ENCODE results near the gene PES1.
"Not testable (repeated sequence)": the region's sequence is repeated elsewhere in the genome, so short reads cannot be mapped to it uniquely, and the experiment has no call there.

PES1 gene

DNA sequence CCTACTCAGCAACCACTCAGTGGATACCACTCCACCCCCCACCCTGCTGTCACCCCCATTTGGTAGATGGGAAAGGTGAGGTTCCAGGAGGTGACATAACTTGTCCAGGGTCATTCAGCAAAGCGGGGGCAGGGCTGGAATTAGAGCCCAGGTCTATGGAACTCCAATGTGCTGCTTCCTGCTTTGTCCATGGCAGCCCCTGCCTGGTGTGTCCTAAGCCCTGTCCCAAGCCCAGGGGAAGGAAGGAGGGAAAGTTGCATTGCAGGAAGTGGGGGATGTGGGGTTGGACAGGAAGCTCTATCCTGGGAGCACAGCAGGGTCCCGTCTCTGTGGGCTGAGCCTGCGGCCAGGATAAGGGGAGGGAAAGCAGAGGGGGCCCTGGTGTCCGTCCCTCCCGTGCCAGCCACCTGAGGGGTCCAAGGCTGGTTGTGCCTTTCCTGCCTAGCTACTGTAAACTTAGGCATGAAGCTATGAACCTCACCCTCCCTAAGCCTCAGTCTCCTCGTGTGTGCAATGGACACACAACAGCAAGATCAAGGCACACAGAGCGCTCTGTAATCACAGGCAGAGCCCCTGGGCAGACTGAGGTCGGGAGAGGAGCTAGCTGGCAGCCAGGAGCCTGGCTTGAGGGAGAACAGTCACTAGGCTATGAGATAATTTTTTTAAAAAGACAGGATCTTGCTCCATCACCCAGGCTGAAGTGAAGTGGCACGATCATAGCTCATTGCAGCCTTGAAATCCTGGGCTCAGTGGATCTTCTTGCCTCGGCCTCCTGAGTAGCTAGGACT is 30.1 kb downstream of the PES1 start:
- no peak for DNase-seq (ENCODE audit: low read depth)
- TF ChIP-seq, protein P1, sequence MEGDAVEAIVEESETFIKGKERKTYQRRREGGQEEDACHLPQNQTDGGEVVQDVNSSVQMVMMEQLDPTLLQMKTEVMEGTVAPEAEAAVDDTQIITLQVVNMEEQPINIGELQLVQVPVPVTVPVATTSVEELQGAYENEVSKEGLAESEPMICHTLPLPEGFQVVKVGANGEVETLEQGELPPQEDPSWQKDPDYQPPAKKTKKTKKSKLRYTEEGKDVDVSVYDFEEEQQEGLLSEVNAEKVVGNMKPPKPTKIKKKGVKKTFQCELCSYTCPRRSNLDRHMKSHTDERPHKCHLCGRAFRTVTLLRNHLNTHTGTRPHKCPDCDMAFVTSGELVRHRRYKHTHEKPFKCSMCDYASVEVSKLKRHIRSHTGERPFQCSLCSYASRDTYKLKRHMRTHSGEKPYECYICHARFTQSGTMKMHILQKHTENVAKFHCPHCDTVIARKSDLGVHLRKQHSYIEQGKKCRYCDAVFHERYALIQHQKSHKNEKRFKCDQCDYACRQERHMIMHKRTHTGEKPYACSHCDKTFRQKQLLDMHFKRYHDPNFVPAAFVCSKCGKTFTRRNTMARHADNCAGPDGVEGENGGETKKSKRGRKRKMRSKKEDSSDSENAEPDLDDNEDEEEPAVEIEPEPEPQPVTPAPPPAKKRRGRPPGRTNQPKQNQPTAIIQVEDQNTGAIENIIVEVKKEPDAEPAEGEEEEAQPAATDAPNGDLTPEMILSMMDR (IDR thresholded peaks at IDR 0.05; ENCODE audit: insufficient read depth, low read depth, low read length, missing control alignments) = no peak
- no peak overlapping the region for H3K4me3 ChIP-seq (ENCODE audit: low read length)

DNA sequence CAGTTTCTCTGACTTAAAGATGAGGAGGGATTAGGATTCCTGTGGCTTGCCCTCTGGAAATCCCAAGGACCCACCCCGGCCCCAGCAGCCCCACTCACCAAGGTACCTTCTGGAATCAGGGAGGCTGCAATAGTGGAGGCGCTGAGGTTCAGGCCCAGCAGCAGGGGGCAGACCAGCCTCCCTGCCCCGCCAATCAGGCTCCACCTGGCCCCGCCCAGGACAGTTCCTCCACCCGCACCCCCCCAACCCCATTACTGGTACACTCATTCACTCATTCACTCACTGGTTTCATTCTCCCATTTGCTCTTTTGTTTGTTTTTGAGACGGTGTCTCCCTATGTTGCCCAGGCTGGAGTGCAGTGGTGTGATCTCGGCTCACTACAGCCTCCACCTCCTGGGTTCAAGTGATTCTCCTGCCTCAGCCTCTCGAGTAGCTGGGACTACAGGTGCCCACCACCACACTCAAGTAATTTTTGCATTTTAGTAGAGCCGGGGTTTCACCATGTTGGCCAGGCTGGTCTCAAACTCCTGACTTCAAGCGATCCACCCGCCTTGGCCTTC is 31.0 kb downstream of the PES1 start:
- DNase-seq (ENCODE audit: low read depth); H3K4me3 ChIP-seq (ENCODE audit: low read length): not testable (repeated sequence)

DNA sequence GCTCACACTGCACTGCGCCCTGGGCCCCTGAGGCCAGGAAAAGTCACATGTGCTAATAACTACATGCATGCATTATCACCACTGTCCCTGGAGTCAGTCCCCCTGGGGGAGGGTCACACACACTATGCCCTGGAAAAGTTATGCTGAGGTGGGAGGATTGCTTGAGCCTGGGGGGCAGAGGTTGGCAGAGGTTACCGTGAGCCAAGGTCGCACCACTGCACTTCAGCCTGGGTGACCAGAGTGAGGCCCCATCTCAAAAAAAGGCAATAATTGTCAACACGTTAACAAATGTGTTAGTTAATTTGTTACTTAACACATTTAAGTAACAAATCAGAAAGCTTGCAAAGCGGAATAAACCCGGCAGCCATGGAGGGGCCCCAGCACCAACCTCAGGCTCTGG is 31.8 kb downstream of the PES1 start:
- TF ChIP-seq, protein P1 (IDR thresholded peaks at IDR 0.05; ENCODE audit: insufficient read depth, low read depth, low read length, missing control alignments) = no peak
- no peak overlapping the region for H3K4me3 ChIP-seq (ENCODE audit: low read length)
- no peak for DNase-seq (ENCODE audit: low read depth)

DNA sequence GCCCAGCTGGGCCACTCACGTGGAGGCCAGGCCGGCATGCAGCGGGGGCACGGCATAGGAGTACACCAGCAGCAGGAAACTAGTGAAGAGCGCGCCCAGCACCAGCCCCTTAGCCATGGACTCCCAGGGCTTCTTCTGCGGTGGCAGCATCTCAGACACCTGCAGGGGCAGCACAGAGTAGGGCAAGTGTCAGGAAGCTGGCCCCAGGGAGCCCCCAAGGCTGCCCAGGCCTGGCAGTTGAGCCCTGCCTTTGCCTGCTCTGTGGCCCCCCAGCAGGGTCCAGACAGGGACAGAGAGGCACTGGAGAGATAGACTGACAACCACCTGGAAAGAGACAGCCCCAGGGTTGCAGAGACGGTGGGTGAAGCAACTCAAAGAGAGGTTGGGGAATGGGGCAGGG is 34.5 kb downstream of the PES1 start:
- no peak overlapping the region for H3K4me3 ChIP-seq (ENCODE audit: low read length)
- TF ChIP-seq, protein P1 (IDR thresholded peaks at IDR 0.05; ENCODE audit: insufficient read depth, low read depth, low read length, missing control alignments) = no peak
- DNase-seq (ENCODE audit: low read depth) = no peak

GRCh38 chr22:30556388-30556787 is 35.3 kb downstream of the PES1 start:
- H3K4me3 ChIP-seq (ENCODE audit: low read length) = no peak overlapping the region
- TF ChIP-seq, protein P1 (IDR thresholded peaks at IDR 0.05; ENCODE audit: insufficient read depth, low read depth, low read length, missing control alignments) = no peak
- DNase-seq (ENCODE audit: low read depth) = no peak

DNA sequence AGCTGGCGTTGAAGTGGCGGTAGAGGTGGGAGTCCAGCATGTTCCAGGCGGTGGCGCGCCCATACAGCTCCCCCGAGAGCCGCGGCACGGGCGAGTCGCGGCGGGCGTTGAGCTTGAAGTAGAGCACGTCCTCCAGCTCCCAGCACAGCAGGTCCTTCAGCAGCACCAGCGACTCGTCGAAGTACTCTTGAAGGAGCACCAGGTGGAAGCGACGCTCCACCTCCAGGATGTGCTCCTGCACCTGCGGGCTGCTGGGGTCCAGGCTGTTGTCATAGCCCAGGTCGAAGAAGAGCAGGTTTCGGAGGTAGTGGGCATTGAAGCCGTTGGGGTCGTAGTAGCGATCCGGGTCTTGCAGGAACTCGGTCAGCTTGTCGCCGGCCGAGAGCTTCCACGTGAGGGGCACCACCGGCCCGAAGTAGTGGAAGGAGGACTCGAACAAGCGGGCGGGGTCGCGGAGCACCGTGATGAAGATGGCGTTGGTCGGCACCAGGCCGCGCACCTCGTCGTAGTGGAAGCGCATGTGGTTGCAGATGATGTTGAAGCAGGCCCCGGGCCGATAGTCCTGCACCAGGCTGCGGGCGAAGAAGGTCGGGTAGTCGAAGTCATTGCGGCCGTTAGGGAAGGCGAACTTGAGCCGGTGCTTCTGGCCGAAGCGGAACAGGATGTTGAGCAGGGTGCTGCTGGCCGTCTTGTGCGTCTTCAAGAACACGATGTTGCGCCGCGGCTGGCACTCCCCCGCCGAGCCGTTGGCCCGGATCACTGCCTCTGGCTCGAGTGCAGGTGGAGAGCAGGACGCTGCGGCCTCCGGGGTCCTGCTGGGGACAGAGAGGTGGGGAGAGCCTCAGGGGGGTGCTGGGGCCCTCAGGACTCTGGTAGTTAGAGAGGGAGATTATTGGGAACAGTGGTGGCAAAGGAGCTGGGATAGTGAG is 36.2 kb downstream of the PES1 start:
- DNase-seq (ENCODE audit: low read depth) = no peak
- TF ChIP-seq, protein P1 (IDR thresholded peaks at IDR 0.05; ENCODE audit: insufficient read depth, low read depth, low read length, missing control alignments) = no peak
- H3K4me3 ChIP-seq (ENCODE audit: low read length) = no peak overlapping the region

- TF ChIP-seq, protein P1 (IDR thresholded peaks at IDR 0.05; ENCODE audit: insufficient read depth, low read depth, low read length, missing control alignments) = no peak
- DNase-seq (ENCODE audit: low read depth) = no peak
Measured at GRCh38 chr22:30553971-30554370, 37.7 kb downstream of the PES1 start.

More at GRCh38 chr22:30553971-30554370, 37.7 kb downstream of the PES1 start:
- H3K4me3 ChIP-seq (ENCODE audit: low read length) = no peak overlapping the region
